GM19035 (cell line): Measurements from ENCODE around the gene SMTN.
"Not testable (repeated sequence)": the region's sequence is repeated elsewhere in the genome, so short reads cannot be mapped to it uniquely, and the experiment has no call there.

Experiments
- ATAC-seq: cut with Tn5 transposase; IDR thresholded peaks from one replicate; pipeline ENCODE4 v1.9.1; 2021; ENCODE audit not compliant: unreplicated experiment

Gene SMTN

DNA sequence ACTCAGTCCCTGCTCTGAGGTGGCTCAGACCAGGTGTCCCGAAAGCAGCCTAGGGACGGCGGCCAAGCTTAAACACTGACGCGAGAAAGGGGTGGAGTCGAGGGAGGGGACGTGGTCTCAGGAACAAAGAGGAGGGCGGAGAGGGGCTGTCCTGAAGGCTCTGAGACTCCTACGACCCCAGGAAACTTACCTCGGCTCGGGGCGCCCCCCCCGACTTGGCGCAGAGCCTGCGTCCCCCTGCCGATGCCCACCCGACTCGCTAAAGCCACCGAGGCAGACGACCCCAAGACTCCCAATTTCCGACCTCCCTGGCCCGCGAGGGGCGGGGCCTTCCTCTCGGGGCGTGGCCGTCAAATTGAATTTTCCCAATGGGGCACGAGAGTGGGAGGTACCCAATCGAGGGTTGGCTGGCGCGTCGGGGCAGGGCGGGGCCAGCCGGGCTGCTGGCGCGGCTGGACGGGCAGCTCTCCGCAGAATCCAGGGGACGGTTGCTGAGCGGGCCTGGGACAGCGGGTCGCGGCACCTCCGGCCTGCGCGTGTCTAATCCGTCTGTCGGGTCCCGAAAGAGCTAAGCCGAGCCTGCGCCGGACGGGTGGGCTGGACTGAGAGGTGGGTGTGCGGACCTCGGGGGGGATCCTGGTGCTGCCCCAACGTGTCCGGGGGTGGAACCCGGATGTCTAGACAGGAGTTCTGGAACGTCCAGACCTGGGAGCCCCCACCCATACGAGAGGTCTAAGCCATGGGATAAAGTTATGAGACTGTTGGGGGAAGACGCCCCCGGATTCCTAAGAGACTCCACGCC is at the start of gene SMTN:
Gene SMTN, plus strand, starts transcription at position 471 of the 802 bp plus-strand sequence. CDS start 1,941 bp downstream, outside the sequence.
- peak; percentile 60 for ATAC-seq

DNA sequence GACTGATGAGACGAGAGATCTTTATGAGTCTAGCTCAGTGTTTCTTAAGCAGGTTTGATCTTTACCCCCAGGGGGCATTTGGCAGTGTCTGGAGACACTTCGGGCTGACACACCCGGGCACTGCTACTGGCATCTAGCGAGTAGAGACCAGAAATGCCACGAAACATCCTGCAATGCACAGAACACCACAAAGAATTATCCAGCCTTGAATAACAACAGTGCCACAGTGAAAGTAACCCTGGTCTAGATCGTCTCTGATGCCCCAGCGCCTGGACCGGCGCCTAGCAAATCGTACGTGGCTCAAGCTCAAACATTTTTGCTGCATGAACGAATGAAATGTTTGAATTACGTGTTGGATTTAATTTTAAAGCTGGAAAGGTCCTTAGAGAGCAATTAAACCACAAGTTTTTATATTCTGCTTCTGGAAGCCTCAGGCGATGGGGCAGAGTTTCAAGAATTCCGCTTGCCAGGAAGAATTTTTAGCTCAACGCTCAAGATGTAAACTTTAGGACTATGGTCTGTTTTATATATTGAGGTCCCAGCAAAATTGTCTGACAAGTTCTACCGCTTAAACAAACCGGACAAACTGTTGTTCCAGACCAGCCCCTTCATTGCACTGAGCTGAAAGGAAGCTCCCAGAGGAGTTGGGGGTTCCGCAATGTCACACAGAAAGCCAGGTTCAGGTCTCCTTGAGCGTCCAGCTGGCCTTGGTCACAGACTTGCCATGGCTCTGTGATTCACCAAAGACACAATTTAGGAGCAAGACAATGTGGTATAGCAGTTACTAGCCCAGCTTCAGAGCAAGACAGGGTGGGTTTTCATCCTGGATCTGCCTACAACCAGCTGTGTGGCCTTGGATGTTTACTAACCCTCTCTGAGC is 44.2 kb upstream of the SMTN start:
- no peak for ATAC-seq

DNA sequence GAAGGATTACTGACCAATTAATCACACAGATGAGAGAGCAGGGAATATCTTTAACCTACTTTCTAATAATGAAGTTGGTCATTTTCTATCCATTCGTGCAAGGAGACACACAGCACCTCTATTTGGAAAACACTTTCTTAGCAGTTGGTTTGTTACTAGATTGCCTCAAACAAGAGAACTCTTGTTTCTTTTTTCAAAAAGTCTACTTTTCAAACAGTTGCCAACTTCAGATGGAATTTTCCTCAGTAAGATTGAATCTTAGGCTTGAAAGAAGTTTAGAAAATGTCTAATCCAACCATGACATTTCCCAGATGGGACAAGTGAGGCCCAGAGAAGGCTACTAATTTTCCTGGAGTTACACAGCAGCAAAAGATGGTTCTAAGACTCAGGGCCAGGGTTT is 42.4 kb upstream of the SMTN start:
- no peak for ATAC-seq

DNA sequence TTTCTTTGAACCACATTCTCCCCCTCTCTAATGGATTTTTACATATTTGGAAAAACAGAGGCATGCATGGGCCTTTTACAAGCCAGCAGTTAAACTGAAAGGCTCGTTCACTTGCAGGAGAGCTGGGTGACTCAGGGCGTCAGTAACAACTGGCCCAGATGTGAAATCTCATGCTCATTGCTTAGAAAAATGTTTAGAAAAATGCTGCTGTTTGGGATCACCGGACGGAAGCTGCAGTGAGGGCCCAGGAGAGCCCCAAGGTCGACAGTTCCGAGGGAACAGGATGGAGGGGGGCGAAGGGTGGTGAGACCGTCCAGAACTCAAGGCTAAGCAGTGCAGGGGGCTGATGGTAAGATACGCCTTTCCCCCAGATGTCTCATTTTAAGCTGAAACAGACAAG is 41.7 kb upstream of the SMTN start:
- no peak for ATAC-seq

DNA sequence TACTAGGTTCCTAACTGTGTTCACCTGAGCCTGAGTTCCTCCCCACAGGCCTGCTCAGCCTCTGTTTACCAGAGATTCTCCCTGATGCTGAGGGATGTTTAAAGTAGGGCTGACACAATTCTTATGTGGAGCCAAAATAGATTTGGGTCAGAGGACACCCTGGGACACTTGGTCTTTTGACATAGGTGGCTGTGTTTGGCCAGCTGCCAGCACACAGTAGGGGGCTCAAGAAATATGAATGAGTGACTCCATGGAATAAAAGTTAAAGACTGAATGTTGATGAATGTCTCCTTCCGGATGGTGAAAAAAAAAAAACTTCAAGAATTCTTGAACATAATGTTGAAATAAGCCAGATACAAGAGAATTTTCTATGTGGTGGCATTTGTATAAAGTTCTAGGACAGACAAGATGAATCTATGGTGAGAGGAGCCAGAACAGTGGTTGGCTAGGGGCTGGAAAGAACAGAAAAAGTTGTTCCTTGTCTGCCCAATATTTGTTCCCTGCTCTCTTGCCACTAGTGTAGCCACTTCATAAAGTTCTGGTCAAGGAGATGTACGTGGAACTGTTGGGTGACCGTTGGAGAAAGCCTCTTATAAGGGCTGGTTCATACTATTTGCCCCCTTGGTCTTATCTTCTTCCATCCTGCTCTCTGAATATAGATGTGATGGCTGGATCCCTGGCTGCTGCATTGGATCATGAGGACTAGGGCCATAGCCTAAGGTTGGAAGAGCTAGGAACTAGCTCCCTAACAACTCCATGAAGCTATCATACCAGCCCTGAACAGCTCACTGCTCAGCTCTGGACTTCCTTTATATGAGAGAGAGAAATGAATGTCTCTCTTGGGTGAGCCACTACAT is 40.3 kb upstream of the SMTN start:
- ATAC-seq, result no peak

DNA sequence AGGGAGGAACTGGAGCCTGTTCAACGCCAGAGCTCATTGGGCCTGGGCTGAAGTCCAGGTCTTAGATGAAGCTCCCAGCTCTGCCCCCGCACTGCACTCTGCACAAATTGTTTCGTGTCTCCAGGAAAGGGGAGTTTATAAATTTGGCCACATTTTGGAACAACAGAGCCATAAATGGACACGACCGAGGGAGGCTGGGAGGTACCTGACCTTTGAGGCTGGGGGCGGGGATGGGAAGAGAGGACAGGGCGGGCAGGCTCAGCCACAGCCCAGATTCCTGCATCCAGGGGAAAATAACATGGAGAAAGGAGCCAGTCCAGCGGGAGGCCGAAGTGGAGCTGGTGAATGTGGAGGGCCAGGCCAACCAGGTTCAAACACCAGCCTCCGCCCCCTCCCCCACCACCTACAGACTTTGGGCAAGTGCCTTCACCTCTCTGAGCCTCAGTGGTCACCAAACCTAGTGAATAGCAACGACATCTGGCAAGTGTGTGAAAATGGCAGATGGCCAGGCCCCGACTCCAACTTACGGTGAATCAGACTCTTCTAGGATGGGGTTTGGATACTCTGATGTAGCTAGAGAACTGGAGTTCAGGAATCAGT is 36.8 kb upstream of the SMTN start:
- no peak for ATAC-seq

DNA sequence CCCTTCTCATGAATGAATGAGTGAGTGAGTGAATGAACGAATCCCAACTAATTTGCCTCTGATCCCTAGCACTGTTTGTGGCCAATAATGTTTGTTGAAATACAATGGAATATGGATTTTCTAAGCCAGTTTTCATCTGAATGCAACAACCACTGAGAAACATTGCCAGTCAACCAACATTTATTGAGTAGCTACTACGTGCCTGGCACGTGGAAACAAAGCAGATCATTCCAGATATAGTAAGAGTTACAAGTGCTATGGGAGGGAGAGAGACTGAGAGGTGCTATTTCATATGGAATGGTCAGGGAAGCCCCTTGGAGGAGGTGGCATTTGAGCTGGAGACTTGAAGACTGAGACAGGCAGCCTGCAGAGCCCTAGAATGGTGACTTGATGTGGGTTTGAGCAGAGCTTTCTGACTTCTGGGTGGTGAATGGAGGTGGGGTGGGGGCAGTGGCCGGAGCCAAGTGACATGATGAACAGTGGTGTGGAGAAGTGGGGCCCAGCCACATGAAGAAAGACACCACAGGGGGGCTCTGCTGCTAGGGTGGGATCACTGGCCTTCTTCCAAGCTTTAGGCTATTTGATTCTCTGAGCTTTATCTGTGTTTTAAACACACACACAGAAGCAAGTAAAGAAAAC is 35.1 kb upstream of the SMTN start:
- no peak for ATAC-seq

DNA sequence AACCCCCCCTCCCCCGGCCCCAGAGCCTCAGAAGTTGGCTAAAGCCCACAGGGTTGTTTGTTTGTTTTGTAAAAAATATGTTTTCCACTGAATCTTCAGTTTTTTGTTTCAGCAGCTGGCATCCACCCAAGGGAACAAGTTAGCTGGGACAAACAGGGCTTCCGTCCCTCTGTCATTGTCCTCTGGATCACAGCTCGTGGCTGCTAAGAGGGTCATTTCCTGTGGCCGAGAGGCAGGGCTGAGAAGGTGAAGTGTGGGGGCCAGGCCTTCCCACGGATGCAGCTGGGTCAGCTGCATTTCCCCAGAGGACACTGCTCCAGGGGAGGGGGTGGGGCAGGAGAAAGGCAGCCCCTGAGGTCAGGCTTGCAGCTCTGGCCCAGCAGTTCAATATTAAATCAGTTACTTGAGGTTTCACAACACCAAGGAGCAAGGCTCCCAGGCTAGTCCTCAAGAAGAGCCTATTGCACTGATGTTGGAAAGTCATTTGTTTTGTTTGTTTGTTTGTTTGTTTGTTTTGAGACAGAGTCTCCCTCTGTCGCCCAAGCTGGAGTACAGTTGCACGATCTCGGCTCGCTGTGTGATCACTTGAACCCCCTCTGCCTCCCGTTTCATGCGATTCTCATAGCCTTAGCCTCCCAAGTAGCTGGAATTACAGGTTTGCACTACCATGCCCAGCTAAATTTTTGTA is 34.4 kb upstream of the SMTN start:
- no peak for ATAC-seq

DNA sequence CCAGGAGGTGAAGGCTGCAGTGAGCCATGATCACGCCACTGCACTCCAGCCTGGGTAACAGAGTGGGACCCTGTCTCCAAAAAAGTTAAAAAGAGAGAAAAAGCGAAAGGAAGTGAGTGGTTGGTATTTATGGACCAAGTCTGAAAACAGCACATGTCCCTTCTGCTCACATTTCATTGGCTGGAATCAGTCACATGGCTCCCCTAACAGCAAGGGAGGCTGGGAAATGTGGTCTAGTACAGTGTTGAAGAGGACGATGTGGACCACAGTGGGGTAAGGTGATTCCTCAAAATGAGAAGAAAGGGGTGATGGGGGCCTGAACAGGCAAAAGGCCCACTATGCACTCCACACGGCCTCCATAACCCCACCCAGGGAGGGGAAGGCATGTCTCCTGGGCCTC is 32.5 kb upstream of the SMTN start:
- no peak for ATAC-seq

DNA sequence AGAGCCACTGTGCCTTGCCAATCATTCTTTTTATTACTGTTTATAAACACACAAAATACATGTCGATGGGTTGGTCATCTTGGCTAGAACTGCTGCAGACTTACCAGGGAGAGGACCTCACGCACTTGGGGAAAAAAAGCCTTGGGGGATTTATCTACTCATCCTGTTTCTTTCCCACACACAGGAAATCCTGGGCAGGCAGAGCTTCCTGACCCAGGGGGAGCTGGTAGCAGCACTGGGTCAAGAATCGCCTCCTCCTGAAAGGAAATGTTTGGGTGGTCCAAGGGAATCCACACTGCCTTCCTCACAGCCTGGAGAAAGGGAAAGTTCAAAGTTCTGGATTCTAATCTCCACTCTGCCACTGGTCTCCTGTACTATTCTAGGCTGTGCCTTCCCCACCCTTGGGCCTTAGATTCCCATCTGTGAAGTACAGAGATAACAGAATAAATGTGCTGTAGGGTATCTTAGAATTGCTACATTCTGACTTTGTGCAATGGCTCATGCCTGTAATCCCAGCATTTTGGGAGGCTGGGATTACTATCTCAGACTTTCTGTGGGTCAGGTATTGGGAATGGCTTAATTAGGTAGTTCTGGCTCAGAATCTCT is 31.2 kb upstream of the SMTN start:
- no peak for ATAC-seq

DNA sequence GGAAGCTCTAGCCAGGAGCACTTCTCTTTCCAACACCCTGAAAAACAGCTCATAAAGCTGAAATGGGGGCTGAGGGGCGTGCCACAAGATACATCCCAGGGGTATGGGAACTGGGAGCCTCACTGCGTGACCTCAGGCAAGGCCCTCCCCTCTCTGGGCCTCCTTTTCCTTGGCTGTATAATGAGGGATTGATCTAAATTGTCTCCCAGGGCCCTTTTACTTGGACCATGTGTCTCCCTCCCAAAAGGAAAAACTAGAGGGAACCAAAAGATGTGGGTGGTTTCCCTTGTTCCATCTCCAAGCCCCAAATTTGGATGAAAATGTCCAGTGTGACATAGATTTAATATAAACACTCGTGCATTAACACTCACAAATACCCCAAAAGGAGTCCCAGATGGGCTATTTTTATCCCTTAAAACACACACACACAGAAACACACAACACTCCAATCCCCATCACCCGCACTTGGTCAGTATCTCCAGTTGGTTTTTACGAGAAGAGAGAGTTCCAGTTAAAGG is 25.9 kb upstream of the SMTN start:
- ATAC-seq, result no peak

DNA sequence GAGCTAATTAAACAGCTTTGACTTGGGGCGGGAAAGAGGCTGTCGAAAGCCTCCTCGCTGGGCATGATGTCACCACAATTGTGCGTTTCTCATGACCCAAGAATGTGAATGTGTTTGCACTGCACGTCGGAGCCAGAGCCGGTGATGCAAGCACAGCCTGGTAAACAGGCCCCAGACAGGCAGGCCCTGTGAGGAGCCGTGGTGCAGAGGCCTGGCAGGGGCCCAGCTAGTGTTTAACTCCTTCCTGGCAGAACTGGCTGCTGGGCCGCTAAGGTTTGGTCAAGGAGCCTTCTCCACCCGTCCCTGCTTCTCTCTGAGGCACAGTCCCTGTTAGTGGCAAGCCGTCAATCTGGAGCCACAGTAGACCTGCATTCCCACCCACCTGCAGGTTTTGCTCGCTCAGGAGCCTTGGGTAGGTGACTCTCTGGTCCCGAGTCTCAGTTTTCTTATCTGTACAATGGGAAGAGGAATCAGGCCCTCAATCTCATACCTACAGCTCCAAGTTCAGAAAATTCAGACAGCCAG is 25.4 kb upstream of the SMTN start:
- no peak for ATAC-seq

DNA sequence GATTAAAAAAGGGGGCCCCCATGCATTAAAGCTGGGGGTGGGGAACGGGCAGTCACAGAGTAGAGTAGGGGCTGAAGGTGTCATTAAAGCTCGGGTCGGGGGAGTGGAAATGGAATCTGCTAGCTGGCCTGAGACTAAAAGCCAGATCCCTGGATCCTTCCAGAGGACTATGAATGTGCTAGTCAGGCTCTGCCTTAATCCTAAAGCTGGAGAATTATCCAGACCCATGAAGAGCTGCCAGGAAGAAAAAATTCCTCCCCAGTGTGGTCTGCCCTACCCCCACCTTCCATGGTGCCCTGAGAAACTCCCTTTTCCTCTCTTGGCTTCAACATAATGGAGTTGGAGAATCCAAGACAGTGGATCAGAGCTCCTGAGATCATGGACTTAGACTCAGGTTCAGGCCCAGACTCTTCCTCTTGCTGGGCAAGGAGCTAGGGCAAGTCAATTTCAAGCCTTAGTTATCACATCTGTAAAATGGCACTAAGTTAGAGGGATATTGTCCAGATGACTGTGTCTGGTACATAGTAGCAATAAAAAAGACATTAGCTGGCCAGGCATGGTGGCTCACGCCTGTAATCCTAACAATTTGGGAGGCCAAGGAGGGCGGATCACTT is 24.0 kb upstream of the SMTN start:
- ATAC-seq, result no peak

DNA sequence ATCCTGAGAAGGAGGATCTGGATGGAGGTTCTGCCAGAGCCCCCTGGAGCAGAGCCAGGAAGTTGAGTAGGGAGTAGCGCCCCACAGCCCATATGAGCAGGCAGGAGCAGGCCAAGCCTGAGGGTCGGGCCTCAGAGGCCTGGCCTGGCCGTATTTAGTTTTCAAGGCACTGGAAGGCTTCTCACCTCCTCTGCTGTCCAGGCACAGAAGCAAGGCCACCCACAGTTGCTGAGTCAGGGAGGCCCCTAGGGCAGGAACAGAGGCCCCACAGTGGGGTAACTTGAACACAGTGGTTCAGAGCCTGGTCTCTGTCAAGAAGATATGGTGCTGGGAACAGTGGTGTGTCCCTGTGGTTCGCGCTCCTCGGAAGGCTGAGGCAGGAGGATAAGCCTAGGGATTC is 21.5 kb upstream of the SMTN start:
- ATAC-seq, result not testable (repeated sequence)

DNA sequence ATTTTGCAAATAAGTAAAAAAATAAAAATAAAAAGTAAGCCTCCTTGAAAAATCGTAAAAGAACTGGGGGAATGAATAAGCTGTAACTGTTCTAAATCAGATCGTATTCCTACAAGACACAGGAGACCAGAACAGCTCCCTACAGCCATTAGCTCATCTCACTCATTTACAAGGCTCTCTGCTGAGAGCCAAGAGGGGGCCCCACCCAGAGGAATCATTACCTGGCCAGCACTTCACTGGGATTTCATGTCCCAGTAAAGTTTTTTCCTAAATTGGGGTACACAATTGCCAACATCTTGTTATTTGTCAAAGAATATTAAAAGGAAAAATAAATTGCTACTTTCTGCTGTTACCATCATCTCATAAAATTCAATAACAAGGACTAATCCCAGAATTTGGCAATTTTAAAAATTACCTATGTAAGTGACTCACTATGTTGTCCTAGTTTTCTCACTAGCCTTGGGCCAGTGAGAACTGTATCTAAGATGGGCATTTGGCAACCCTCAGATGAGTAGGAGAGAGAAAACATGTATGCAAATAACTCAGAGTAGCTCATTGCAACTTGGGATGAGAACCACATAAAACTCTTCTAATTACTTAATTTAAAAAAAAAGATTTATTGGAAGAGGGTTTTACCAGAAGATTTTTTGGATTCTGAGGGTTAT is 18.4 kb upstream of the SMTN start:
- no peak for ATAC-seq

DNA sequence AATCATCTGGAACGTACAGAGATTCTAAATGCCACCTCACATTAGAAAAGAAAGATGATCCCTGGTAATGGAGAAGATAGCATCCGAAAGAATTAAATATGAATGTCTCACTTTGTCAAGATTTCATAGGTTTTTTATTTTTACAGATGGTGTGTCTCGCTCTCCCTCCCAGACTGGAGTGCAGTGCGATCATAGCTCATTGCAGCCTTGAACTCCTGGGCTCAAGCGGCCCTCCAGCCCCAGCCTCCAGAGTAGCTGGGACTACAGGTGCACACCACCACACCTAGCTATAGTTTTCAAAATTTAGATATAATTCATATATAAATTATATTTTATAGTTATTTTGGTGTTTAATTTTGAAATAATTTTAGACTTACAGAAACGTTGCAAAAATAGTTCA is 16.7 kb upstream of the SMTN start:
- no peak for ATAC-seq

DNA sequence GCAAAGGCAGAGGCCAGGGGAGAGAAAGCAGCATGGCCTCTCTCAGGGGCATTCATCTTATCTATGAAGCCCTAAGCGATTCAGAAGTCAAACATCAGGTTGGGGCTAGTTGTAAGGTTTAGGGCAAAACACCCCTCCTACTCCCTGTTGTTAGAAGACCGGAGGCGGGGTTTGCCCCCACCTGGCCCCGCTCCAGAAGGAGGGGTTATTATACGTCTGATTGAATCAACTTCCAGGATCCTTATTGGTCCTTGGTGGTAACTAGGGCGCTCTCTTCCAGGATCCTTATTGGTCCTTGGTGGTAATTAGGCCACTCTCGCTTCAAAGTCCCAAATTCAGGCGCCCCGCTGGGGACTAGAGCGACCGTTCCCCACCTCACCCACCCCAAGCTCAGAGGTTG is 12.1 kb upstream of the SMTN start:
- ATAC-seq, result no peak
